Glutamatergic neuron (in vitro differentiated cells): ENCODE data around the gene CLSTN2. TPM values are rescaled to one million over a fixed set of nuclear protein-coding genes. Genes with fewer than 3 reads are reported as not detected.

Experiments used
- DNase-seq: peaks from one replicate; pipeline ENCODE4 v3.0.0; 2022
- H3K27ac Mint-ChIP-seq: one replicate; pipeline ENCODE4 v1.8.0; 2020; ENCODE audit warnings: mild to moderate bottlenecking, mixed read lengths, inconsistent platforms; ENCODE audit not compliant: unreplicated experiment
- H3K27me3 Mint-ChIP-seq: one replicate; pipeline ENCODE4 v1.8.0; 2020; ENCODE audit warnings: mild to moderate bottlenecking, moderate library complexity, mixed read lengths, inconsistent platforms; ENCODE audit not compliant: unreplicated experiment
- H3K36me3 Mint-ChIP-seq: one replicate; pipeline ENCODE4 v1.8.0; 2020; ENCODE audit warnings: mild to moderate bottlenecking, mixed read lengths, inconsistent platforms; ENCODE audit not compliant: unreplicated experiment
- H3K4me1 Mint-ChIP-seq: one replicate; pipeline ENCODE4 v1.8.0; 2020; ENCODE audit warnings: mild to moderate bottlenecking, low read depth, mixed read lengths, inconsistent platforms; ENCODE audit not compliant: unreplicated experiment
- H3K4me3 Mint-ChIP-seq: one replicate; pipeline ENCODE4 v1.8.0; 2020; ENCODE audit warnings: mild to moderate bottlenecking, mixed read lengths, inconsistent platforms; ENCODE audit not compliant: unreplicated experiment
- H3K9me3 Mint-ChIP-seq: one replicate; pipeline ENCODE4 v1.8.0; 2020; ENCODE audit warnings: mild to moderate bottlenecking, moderate library complexity, mixed read lengths, inconsistent platforms; ENCODE audit not compliant: unreplicated experiment
- CTCF ChIP-seq: fragments of 200-600 bp; sonication (generic); IDR thresholded peaks from one replicate; pipeline ENCODE4 v1.5.0; 2021; ENCODE audit not compliant: partially characterized antibody, unreplicated experiment
- total RNA-seq: library from RNA; stranded (reverse); fragmentation: NEBNext Ultra II Directional; extraction: Animal tissue kit (Norgen Biotek cat#: 25700); gene quantifications from one replicate; pipeline ENCODE4 v1.2.1, GENCODE V29; 2021; ENCODE audit not compliant: unreplicated experiment

The CLSTN2 gene
- total RNA-seq, 1 donor from 2014 or later, result 3.1 TPM

GRCh38 chr3:140599496-140599895 is 664.5 kb downstream of the CLSTN2 start:
- no peak overlapping the region for H3K27ac Mint-ChIP-seq

GRCh38 chr3:140601881-140602280 is 666.9 kb downstream of the CLSTN2 start:
- Mint-ChIP-seq H3K27ac (no peak overlapping the region), H3K4me1 (no peaks in the 10 kb centered on the region), H3K9me3 (no peaks in the 10 kb centered on the region), H3K4me3 (no peak overlapping the region), H3K27me3 (no peaks in the 10 kb centered on the region), H3K36me3 (no peaks in the 10 kb centered on the region)
- no peak for DNase-seq
- TF ChIP-seq CTCF, result no peak

More at GRCh38 chr3:140599496-140599895, 664.5 kb downstream of the CLSTN2 start:
- Mint-ChIP-seq H3K4me1 (no peaks in the 10 kb centered on the region), H3K9me3 (no peaks in the 10 kb centered on the region), H3K27me3 (no peaks in the 10 kb centered on the region), H3K36me3 (no peaks in the 10 kb centered on the region), H3K4me3 (no peak overlapping the region)
- no peak for DNase-seq
- no peak for TF ChIP-seq CTCF

GRCh38 chr3:140602781-140603180 is 667.8 kb downstream of the CLSTN2 start:
- TF ChIP-seq CTCF, result no peak
- no peak for DNase-seq
- Mint-ChIP-seq H3K4me1 (no peaks in the 10 kb centered on the region), H3K36me3 (no peaks in the 10 kb centered on the region), H3K9me3 (no peaks in the 10 kb centered on the region), H3K27me3 (no peaks in the 10 kb centered on the region), H3K27ac (no peak overlapping the region), H3K4me3 (no peak overlapping the region)

- no peaks in the 10 kb centered on the region for H3K36me3 Mint-ChIP-seq
- peaks cover 2% of the 10 kb centered on the region for H3K9me3 Mint-ChIP-seq
- H3K4me1 Mint-ChIP-seq, result no peaks in the 10 kb centered on the region
- DNase-seq, result no peak
- no peaks in the 10 kb centered on the region for H3K27me3 Mint-ChIP-seq
- TF ChIP-seq CTCF, result no peak
- no peak overlapping the region for H3K4me3 Mint-ChIP-seq
- H3K27ac Mint-ChIP-seq, result no peak overlapping the region
Observed at GRCh38 chr3:140603766-140604165, 668.8 kb downstream of the CLSTN2 start.

GRCh38 chr3:140610544-140610943 is 675.6 kb downstream of the CLSTN2 start:
- no peaks in the 10 kb centered on the region for H3K27me3 Mint-ChIP-seq
- no peaks in the 10 kb centered on the region for H3K36me3 Mint-ChIP-seq
- no peak for DNase-seq
- no peaks in the 10 kb centered on the region for H3K4me1 Mint-ChIP-seq
- TF ChIP-seq CTCF, result no peak
- no peak overlapping the region for H3K4me3 Mint-ChIP-seq
- peaks cover 2% of the 10 kb centered on the region for H3K9me3 Mint-ChIP-seq
- no peak overlapping the region for H3K27ac Mint-ChIP-seq
